B cell (primary cell): Measurements from ENCODE around the gene HS2ST1. TPM values are rescaled to one million over a fixed set of nuclear protein-coding genes. Genes with fewer than 3 reads are reported as not detected.

Source experiments
- ATAC-seq: fragments of 200-7000 bp; cut with Tn5 transposase; one replicate; pipeline ENCODE4 v1.10.0; 2021; ENCODE audit warnings: low read depth, mild to moderate bottlenecking, moderate number of reproducible peaks, moderate library complexity
- CTCF ChIA-PET: fragments of 350-600 bp; sonication (Branson Sonifier 250); formaldehyde crosslinking; loops from one replicate; lab custom pipeline; 2021; ENCODE audit warnings: antibody characterized with exemption, inconsistent platforms; lab: Charles Lee
- POLR2A ChIA-PET: fragments of 350-600 bp; sonication (Branson Sonifier 250); formaldehyde crosslinking; loops from one replicate; lab custom pipeline; 2021; ENCODE audit warnings: antibody characterized with exemption; lab: Charles Lee
- DNase-seq: peaks from one replicate; pipeline ENCODE4 v3.0.0; 2013
- H2AFZ ChIP-seq: 2 replicates; pipeline ENCODE4 v1.6.1; 2012; ENCODE audit warnings: mild to moderate bottlenecking, low read depth, low read length; ENCODE audit not compliant: insufficient read depth, poor library complexity, severe bottlenecking
- H3K27ac ChIP-seq, 2 donors: 1 replicate in 1 of 2; 2 replicates in 1 of 2; pipeline ENCODE4 v1.5.1; 2012 to 2013; ENCODE audit warnings: low read length in 2 of 2, mild to moderate bottlenecking in 2 of 2, moderate library complexity in 1 of 2
- H3K27me3 ChIP-seq, 4 experiments: fragments of 200-600 bp in 1 of 4; sonication (generic) in 1 of 4; replicated peaks in 1 of 4; 1 replicate in 2 of 4; 2 replicates in 2 of 4; pipeline versions ENCODE4 v1.6.1 to v1.7.0; 2013 to 2016; ENCODE audit warnings: low read length in 3 of 4, mild to moderate bottlenecking in 2 of 4, mixed read lengths in 1 of 4, moderate library complexity in 1 of 4; ENCODE audit not compliant: insufficient read depth in 4 of 4, control insufficient read depth in 3 of 4; ENCODE audit errors: control extremely low read depth in 1 of 4
- H3K36me3 ChIP-seq, 2 experiments: replicated peaks in 1 of 2; 1 replicate in 1 of 2; 2 replicates in 1 of 2; pipeline versions ENCODE4 v1.6.1 to v1.7.1; 2013; ENCODE audit warnings: low read length in 1 of 2; ENCODE audit not compliant: insufficient read depth in 2 of 2, control insufficient read depth in 1 of 2; ENCODE audit errors: control extremely low read depth in 1 of 2, extremely low read depth in 1 of 2
- H3K4me1 ChIP-seq, 2 donors: fragments of 200-600 bp in 1 of 2; sonication (generic) in 1 of 2; 1 replicate in 1 of 2; 2 replicates in 1 of 2; pipeline versions ENCODE4 v1.5.1 to v1.6.1; 2013 to 2017; ENCODE audit warnings: low read length in 2 of 2; ENCODE audit not compliant: control insufficient read depth in 2 of 2, insufficient read depth in 2 of 2
- H3K4me2 ChIP-seq: replicated peaks from 2 replicates; pipeline ENCODE3; 2012; ENCODE audit warnings: mild to moderate bottlenecking, low read depth, low read length; ENCODE audit not compliant: poor library complexity, severe bottlenecking
- H3K4me3 ChIP-seq, 5 experiments: fragments of 200-600 bp in 1 of 5; sonication (generic) in 1 of 5; 1 replicate in 3 of 5; 2 replicates in 2 of 5; pipeline versions ENCODE4 v1.5.1 to v1.7.0; 2011 to 2016; ENCODE audit warnings: low read length in 4 of 5, mild to moderate bottlenecking in 4 of 5, low read depth in 2 of 5, control low read depth in 1 of 5, moderate library complexity in 1 of 5; ENCODE audit not compliant: insufficient read depth in 1 of 5; ENCODE audit errors: control extremely low read depth in 1 of 5, extremely low read depth in 1 of 5
- H3K79me2 ChIP-seq: fragments of 200-600 bp; sonication (generic); one replicate; pipeline ENCODE4 v1.6.0; 2016; ENCODE audit warnings: low read length; ENCODE audit not compliant: control insufficient read depth, insufficient read depth
- H3K9ac ChIP-seq: fragments of 200-600 bp; sonication (generic); 2 replicates; pipeline ENCODE4 v1.6.1; 2017; ENCODE audit warnings: mild to moderate bottlenecking, low read length, moderate library complexity
- H3K9me3 ChIP-seq, 3 donors: one replicate each; pipeline versions ENCODE4 v1.6.1 to v1.7.1; 2013; ENCODE audit warnings: low read length in 2 of 3; ENCODE audit not compliant: control insufficient read depth in 2 of 3, insufficient read depth in 1 of 3; ENCODE audit errors: control extremely low read depth in 1 of 3
- H4K20me1 ChIP-seq: 2 replicates; pipeline ENCODE4 v1.6.0; 2012; ENCODE audit warnings: mild to moderate bottlenecking, low read length; ENCODE audit not compliant: insufficient read depth, control insufficient read depth, poor library complexity, severe bottlenecking
- H3K27ac Mint-ChIP-seq: one replicate; pipeline ENCODE4 v1.8.0; 2021; ENCODE audit warnings: mixed read lengths
- H3K27me3 Mint-ChIP-seq: one replicate; pipeline ENCODE4 v1.8.0; 2021; ENCODE audit warnings: mixed read lengths
- H3K4me1 Mint-ChIP-seq: one replicate; pipeline ENCODE4 v1.8.0; 2021; ENCODE audit warnings: mixed read lengths
- H3K4me3 Mint-ChIP-seq: one replicate; pipeline ENCODE4 v1.8.0; 2021; ENCODE audit warnings: mixed read lengths
- H3K9me3 Mint-ChIP-seq: one replicate; pipeline ENCODE4 v1.8.0; 2022; ENCODE audit warnings: mixed read lengths; ENCODE audit not compliant: insufficient read depth
- EZH2 ChIP-seq: IDR thresholded peaks from 2 replicates; pipeline ENCODE4 v1.6.1; 2012; ENCODE audit warnings: borderline replicate concordance, low read depth, mild to moderate bottlenecking, moderate library complexity, low read length; ENCODE audit not compliant: insufficient read depth, poor library complexity, severe bottlenecking
- WGBS: methylation state at CpG from one replicate; pipeline ENCODE4 v1.1.5; 2013; ENCODE audit warnings: missing lambda C conversion rate; ENCODE audit not compliant: insufficient coverage; 5-methylcytosine and 5-hydroxymethylcytosine counted together
- intact Hi-C: fragments of 100-400 bp; cut with micrococcal nuclease; formaldehyde crosslinking; loops from one replicate; pipeline ENCODE4 v1.10.0; 2022
- polyA plus RNA-seq: library from polyadenylated mRNA; depleted of rRNA; stranded (reverse); fragments of >200 nt; gene quantifications from 2 replicates; pipeline ENCODE4 v1.2.3, GENCODE V29; 2012
- total RNA-seq, 2 donors: library from RNA; stranded (reverse); fragments of 120-200 nt in 1 of 2; gene quantifications; 1 replicate in 1 of 2; 2 replicates in 1 of 2; pipeline versions ENCODE4 v1.2.3 to v1.2.4, GENCODE V29; 2013 to 2022
- TF ChIP-seq, protein P1 (sequence below): fragments of 200-600 bp; IDR thresholded peaks from one replicate; pipeline ENCODE4 v1.8.0; 2022; ENCODE audit warnings: antibody characterized with exemption, mild to moderate bottlenecking

The HS2ST1 gene
- total and polyA plus RNA-seq, 2 donors (not counting 1 experiment from before 2014, with no cell fraction given) = 3.0 to 16.9 TPM

GRCh38 chr1:86915737-86916235 is 1.4 kb downstream of the HS2ST1 start:
- POLR2A ChIA-PET = interaction anchor here (3.5 kb wide), 1 partner anchor 211 kb away, joined by 20 read pairs; the partner anchor contains the start of gene SH3GLB1
- H3K4me3 Mint-ChIP-seq = no peak overlapping the region
- peak overlapping the region; percentile 92 for H2AFZ ChIP-seq

GRCh38 chr1:86916752-86917151 is 2.3 kb downstream of the HS2ST1 start:
- H3K9me3 Mint-ChIP-seq = no peaks in the 10 kb centered on the region
- DNase-seq (no peak), ATAC-seq (no peak)
- Histone ChIP-seq H3K27me3 (no peaks in the 10 kb centered on the region), H2AFZ (no peak overlapping the region), H3K27ac (no peak overlapping the region), H3K4me2 (no peak overlapping the region), H3K4me3 (no peak overlapping the region), H4K20me1 (peaks cover 28% of the 10 kb centered on the region), H3K9me3 (peaks cover 0 to 4% (median 0%) of the 10 kb centered on the region in 3 donors), H3K36me3 (no peaks in the 10 kb centered on the region), H3K4me1 (peaks cover 22 to 23% of the 10 kb centered on the region in 2 donors), H3K79me2 (peaks cover 88% of the 10 kb centered on the region), H3K9ac (no peak overlapping the region)
- H3K27ac Mint-ChIP-seq = no peak overlapping the region
- no peak overlapping the region for H3K4me3 Mint-ChIP-seq
- POLR2A ChIA-PET = no interaction called here
- H3K27me3 Mint-ChIP-seq = no peaks in the 10 kb centered on the region
- TF ChIP-seq, protein P1, sequence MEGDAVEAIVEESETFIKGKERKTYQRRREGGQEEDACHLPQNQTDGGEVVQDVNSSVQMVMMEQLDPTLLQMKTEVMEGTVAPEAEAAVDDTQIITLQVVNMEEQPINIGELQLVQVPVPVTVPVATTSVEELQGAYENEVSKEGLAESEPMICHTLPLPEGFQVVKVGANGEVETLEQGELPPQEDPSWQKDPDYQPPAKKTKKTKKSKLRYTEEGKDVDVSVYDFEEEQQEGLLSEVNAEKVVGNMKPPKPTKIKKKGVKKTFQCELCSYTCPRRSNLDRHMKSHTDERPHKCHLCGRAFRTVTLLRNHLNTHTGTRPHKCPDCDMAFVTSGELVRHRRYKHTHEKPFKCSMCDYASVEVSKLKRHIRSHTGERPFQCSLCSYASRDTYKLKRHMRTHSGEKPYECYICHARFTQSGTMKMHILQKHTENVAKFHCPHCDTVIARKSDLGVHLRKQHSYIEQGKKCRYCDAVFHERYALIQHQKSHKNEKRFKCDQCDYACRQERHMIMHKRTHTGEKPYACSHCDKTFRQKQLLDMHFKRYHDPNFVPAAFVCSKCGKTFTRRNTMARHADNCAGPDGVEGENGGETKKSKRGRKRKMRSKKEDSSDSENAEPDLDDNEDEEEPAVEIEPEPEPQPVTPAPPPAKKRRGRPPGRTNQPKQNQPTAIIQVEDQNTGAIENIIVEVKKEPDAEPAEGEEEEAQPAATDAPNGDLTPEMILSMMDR = no peak
- no peak for TF ChIP-seq EZH2
- peaks cover 25% of the 10 kb centered on the region for H3K4me1 Mint-ChIP-seq
- intact Hi-C loops = loop anchor here (5.0 kb wide), 1 partner anchor 166 kb away; no protein-coding TSS in a partner anchor
- CTCF ChIA-PET = interaction anchor here (2.0 to 4.1 kb wide), 3 partner anchors 83 to 212 kb away, joined by 6 to 38 read pairs (median 16); partner anchors contain the start of gene SH3GLB1
- no CpG with 5 or more reads among the region's 1 CpG for WGBS

More at GRCh38 chr1:86915737-86916235, 1.4 kb downstream of the HS2ST1 start:
- Mint-ChIP-seq H3K27ac (no peak overlapping the region), H3K9me3 (no peaks in the 10 kb centered on the region), H3K4me1 (peaks cover 34% of the 10 kb centered on the region), H3K27me3 (no peaks in the 10 kb centered on the region)
- H3K79me2 ChIP-seq = peaks cover 88% of the 10 kb centered on the region
- H4K20me1 ChIP-seq = peaks cover 38% of the 10 kb centered on the region
- DNase-seq (no peak), ATAC-seq (no peak)
- H3K4me3 ChIP-seq = peak overlapping the region; percentile 90 to 96 (median 91)
- H3K9me3 ChIP-seq = peaks cover 0 to 1% (median 0%) of the 10 kb centered on the region in 3 donors
- CTCF ChIA-PET = interaction anchor here (0.8 to 4.1 kb wide), 5 partner anchors 49 to 211 kb away, joined by 3 to 38 read pairs (median 9); partner anchors contain the start of gene SH3GLB1
- 4% methylated on average over 13 of the region's 14 CpGs for WGBS
- peaks cover 3 to 4% of the 10 kb centered on the region in 2 experiments for H3K36me3 ChIP-seq
- intact Hi-C loops = loop anchor here (2.0 to 5.0 kb wide), 3 partner anchors 141 to 1975 kb away; partner anchors contain the start of gene GTF2B
- H3K27me3 ChIP-seq = no peaks in the 10 kb centered on the region
- peaks cover 29 to 31% of the 10 kb centered on the region in 2 donors for H3K4me1 ChIP-seq
- H3K9ac ChIP-seq = peak overlapping the region; percentile 91
- H3K27ac ChIP-seq = peak overlapping the region; percentile 14 to 80
- peak overlapping the region; percentile 87 for H3K4me2 ChIP-seq
- TF ChIP-seq, protein P1 = no peak
- TF ChIP-seq EZH2 = no peak
